ENCODE measurements around the gene NKAIN1.

DNA sequence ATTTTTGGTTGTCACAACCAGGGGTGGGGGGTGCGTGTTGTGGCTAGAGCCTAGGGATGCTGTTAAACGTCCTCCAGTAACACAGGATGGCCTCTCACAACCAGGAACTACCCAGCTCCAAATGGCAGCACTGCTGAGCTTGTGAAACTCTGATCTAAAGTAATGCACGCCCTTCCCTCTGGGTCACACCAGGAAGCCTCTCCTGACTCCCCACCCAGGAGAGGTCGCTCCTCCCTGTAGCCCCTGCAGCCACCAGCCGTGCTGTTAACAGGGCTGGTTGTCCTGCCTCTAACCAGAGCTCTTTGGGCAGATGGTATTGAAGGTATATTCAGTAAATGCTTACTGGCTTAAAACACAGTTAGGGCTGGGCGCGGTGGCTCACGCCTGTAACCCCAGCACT, 73.2 kb downstream of the NKAIN1 start:
- TF ChIP-seq CTCF (IDR thresholded peaks at IDR 0.05) (no peak), POLR2A (IDR thresholded peaks at IDR 0.05) (no peak)
